WTC11 (cell line): ENCODE results near the gene CUTA. TPM values are rescaled to one million over a fixed set of nuclear protein-coding genes. Genes with fewer than 3 reads are reported as not detected.

Source experiments
- ELF4 ChIP-seq: sonication (generic); formaldehyde crosslinking; IDR thresholded peaks from 2 replicates; pipeline ENCODE4 v1.8.1; 2022; ENCODE audit warnings: low read depth, mild to moderate bottlenecking, moderate library complexity, missing genetic modification reagents
- FOXJ3 ChIP-seq: sonication (generic); formaldehyde crosslinking; IDR thresholded peaks from 2 replicates; pipeline ENCODE4 v1.9.0; 2021; ENCODE audit warnings: missing genetic modification reagents, mild to moderate bottlenecking, borderline replicate concordance
- JUN ChIP-seq: sonication (generic); formaldehyde crosslinking; IDR thresholded peaks from 2 replicates; pipeline ENCODE4 v1.8.0; 2023; ENCODE audit warnings: mild to moderate bottlenecking, missing genetic modification reagents
- NFE2L1 ChIP-seq: sonication (generic); formaldehyde crosslinking; IDR thresholded peaks from 2 replicates; pipeline ENCODE4 v1.8.1; 2023; ENCODE audit warnings: missing genetic modification reagents
- NR2C2 ChIP-seq: sonication (generic); formaldehyde crosslinking; IDR thresholded peaks from 2 replicates; pipeline ENCODE4 v1.8.0; 2022; ENCODE audit warnings: mild to moderate bottlenecking, missing genetic modification reagents
- PRRX2 ChIP-seq: fragments of 250-450 bp; sonication (Bioruptor Pico); IDR thresholded peaks from 2 replicates; pipeline ENCODE4 v1.8.0; 2021; ENCODE audit warnings: mild to moderate bottlenecking
- TCF7 ChIP-seq: sonication (generic); formaldehyde crosslinking; IDR thresholded peaks from 2 replicates; pipeline ENCODE4 v1.8.0; 2022; ENCODE audit warnings: mild to moderate bottlenecking, low read depth, missing genetic modification reagents, moderate library complexity
- TEAD1 ChIP-seq: sonication (generic); formaldehyde crosslinking; IDR thresholded peaks from 2 replicates; pipeline ENCODE4 v1.8.0; 2022; ENCODE audit warnings: mild to moderate bottlenecking, missing genetic modification reagents
- ZNF121 ChIP-seq: sonication (generic); formaldehyde crosslinking; IDR thresholded peaks from 2 replicates; pipeline ENCODE4 v1.8.0; 2023; ENCODE audit warnings: missing genetic modification reagents
- ZNF317 ChIP-seq: sonication (generic); formaldehyde crosslinking; IDR thresholded peaks from 2 replicates; pipeline ENCODE4 v1.8.1; 2023; ENCODE audit warnings: low read depth, mild to moderate bottlenecking, moderate library complexity, missing genetic modification reagents, borderline replicate concordance
- ZNF671 ChIP-seq: fragments of 250-450 bp; sonication (Bioruptor Pico); IDR thresholded peaks from 2 replicates; pipeline ENCODE4 v1.8.0; 2021; ENCODE audit warnings: mild to moderate bottlenecking
- total RNA-seq: library from RNA; stranded (reverse); gene quantifications from 3 replicates; pipeline ENCODE4 v1.2.3, GENCODE V29; 2021
- TF ChIP-seq, protein P1 (sequence below): sonication (generic); formaldehyde crosslinking; IDR thresholded peaks from 2 replicates; pipeline ENCODE4 v1.8.1; 2023; ENCODE audit warnings: mild to moderate bottlenecking, missing genetic modification reagents, moderate library complexity
- TF ChIP-seq, protein P2 (sequence below): sonication (generic); formaldehyde crosslinking; IDR thresholded peaks from 2 replicates; pipeline ENCODE4 v1.8.0; 2023; ENCODE audit warnings: missing genetic modification reagents, mild to moderate bottlenecking, borderline replicate concordance
- TF ChIP-seq, protein P3 (sequence below): sonication (generic); formaldehyde crosslinking; IDR thresholded peaks from 2 replicates; pipeline ENCODE4 v1.8.0; 2023; ENCODE audit warnings: mild to moderate bottlenecking, missing genetic modification reagents
- TF ChIP-seq, protein P4 (sequence below): fragments of 250-450 bp; sonication (Bioruptor Pico); IDR thresholded peaks from 2 replicates; pipeline ENCODE4 v1.9.0; 2021; ENCODE audit warnings: mild to moderate bottlenecking, borderline replicate concordance
- TF ChIP-seq, protein P5 (sequence below): fragments of 250-450 bp; sonication (Bioruptor Pico); IDR thresholded peaks from 2 replicates; pipeline ENCODE4 v1.9.0; 2021; ENCODE audit warnings: moderate library complexity, mild to moderate bottlenecking, inconsistent platforms, borderline replicate concordance
- TF ChIP-seq, protein P6 (sequence below): sonication (generic); formaldehyde crosslinking; IDR thresholded peaks from 2 replicates; pipeline ENCODE4 v1.8.0; 2022; ENCODE audit warnings: mild to moderate bottlenecking, missing genetic modification reagents
- TF ChIP-seq, protein P7 (sequence below): fragments of 250-450 bp; sonication (Bioruptor Pico); IDR thresholded peaks from 2 replicates; pipeline ENCODE4 v2.1.2; 2022; ENCODE audit warnings: mild to moderate bottlenecking, moderate library complexity
- TF ChIP-seq, protein P8 (sequence below): sonication (generic); formaldehyde crosslinking; IDR thresholded peaks from 2 replicates; pipeline ENCODE4 v1.8.0; 2022; ENCODE audit warnings: mild to moderate bottlenecking, missing genetic modification reagents
- TF ChIP-seq, protein P9 (sequence below): sonication (generic); formaldehyde crosslinking; conservative IDR thresholded peaks from 2 replicates; pipeline ENCODE4 v1.8.1; 2022; ENCODE audit warnings: mild to moderate bottlenecking, missing genetic modification reagents

CUTA gene
- total RNA-seq, 1 experiment from 2014 or later = 247 TPM

DNA sequence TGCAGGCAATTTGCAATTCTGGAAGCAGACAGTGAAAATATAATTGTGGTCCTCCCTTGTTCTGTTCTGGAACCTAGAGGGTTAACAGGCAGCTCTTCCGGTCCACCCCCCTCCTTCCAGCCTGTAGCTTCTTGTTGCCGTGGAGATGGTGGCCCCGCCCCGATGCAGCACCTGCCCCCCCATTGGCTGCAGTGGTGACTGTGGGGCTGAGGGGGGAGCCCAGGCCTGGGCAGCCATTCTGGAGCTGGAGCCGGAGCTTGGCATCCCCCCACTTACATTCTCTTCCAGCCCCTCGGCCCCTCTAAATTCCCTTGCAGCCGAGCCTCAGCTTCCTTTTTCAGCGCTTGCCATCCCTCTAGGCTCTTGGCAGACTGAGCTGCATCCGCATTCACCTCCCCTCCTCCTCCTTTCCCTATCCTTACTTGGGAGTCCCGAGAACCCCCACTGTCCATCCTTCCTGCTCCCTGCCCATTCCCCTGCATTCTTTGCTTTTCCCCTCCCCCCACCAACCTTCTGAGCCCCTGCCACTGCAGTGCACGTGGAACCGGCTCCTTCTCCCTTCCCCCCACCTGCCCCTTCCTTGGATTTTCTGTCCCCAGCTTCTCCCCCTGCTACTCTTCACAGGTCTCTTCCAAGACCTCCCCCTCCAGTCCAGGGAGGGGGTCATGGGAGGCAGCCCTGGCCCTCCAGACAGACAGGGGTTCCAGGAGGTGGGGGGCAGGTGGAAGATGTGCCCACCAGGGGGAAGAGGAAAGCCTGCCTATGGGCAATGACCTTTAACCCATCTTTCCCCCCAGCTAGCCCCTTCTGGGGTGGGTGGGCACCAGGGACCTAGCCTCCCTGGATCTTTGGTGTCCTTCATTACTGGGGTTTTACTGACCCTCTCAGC is 13.3 kb upstream of the CUTA start (continued):
- TF ChIP-seq PRRX2 (CRISPR knock-in tag) (no peak), TEAD1 (CRISPR knock-in tag) (peak; percentile 90; the same call in 1 of the 2 replicates), ELF4 (CRISPR knock-in tag) (no peak), ZNF121 (CRISPR knock-in tag) (no peak), JUN (CRISPR knock-in tag) (no peak), NR2C2 (no peak), TCF7 (CRISPR knock-in tag) (no peak), NFE2L1 (CRISPR knock-in tag) (no peak), FOXJ3 (no peak), ZNF317 (CRISPR knock-in tag) (no peak), ZNF671 (no peak)
- TF ChIP-seq, protein P1, sequence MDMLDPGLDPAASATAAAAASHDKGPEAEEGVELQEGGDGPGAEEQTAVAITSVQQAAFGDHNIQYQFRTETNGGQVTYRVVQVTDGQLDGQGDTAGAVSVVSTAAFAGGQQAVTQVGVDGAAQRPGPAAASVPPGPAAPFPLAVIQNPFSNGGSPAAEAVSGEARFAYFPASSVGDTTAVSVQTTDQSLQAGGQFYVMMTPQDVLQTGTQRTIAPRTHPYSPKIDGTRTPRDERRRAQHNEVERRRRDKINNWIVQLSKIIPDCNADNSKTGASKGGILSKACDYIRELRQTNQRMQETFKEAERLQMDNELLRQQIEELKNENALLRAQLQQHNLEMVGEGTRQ = peak; percentile 46; the same call in 1 of the 2 replicates
- TF ChIP-seq, protein P2, sequence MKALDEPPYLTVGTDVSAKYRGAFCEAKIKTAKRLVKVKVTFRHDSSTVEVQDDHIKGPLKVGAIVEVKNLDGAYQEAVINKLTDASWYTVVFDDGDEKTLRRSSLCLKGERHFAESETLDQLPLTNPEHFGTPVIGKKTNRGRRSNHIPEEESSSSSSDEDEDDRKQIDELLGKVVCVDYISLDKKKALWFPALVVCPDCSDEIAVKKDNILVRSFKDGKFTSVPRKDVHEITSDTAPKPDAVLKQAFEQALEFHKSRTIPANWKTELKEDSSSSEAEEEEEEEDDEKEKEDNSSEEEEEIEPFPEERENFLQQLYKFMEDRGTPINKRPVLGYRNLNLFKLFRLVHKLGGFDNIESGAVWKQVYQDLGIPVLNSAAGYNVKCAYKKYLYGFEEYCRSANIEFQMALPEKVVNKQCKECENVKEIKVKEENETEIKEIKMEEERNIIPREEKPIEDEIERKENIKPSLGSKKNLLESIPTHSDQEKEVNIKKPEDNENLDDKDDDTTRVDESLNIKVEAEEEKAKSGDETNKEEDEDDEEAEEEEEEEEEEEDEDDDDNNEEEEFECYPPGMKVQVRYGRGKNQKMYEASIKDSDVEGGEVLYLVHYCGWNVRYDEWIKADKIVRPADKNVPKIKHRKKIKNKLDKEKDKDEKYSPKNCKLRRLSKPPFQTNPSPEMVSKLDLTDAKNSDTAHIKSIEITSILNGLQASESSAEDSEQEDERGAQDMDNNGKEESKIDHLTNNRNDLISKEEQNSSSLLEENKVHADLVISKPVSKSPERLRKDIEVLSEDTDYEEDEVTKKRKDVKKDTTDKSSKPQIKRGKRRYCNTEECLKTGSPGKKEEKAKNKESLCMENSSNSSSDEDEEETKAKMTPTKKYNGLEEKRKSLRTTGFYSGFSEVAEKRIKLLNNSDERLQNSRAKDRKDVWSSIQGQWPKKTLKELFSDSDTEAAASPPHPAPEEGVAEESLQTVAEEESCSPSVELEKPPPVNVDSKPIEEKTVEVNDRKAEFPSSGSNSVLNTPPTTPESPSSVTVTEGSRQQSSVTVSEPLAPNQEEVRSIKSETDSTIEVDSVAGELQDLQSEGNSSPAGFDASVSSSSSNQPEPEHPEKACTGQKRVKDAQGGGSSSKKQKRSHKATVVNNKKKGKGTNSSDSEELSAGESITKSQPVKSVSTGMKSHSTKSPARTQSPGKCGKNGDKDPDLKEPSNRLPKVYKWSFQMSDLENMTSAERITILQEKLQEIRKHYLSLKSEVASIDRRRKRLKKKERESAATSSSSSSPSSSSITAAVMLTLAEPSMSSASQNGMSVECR (CRISPR knock-in tag) = no peak; the same call in 1 of the 2 replicates
- TF ChIP-seq, protein P3, sequence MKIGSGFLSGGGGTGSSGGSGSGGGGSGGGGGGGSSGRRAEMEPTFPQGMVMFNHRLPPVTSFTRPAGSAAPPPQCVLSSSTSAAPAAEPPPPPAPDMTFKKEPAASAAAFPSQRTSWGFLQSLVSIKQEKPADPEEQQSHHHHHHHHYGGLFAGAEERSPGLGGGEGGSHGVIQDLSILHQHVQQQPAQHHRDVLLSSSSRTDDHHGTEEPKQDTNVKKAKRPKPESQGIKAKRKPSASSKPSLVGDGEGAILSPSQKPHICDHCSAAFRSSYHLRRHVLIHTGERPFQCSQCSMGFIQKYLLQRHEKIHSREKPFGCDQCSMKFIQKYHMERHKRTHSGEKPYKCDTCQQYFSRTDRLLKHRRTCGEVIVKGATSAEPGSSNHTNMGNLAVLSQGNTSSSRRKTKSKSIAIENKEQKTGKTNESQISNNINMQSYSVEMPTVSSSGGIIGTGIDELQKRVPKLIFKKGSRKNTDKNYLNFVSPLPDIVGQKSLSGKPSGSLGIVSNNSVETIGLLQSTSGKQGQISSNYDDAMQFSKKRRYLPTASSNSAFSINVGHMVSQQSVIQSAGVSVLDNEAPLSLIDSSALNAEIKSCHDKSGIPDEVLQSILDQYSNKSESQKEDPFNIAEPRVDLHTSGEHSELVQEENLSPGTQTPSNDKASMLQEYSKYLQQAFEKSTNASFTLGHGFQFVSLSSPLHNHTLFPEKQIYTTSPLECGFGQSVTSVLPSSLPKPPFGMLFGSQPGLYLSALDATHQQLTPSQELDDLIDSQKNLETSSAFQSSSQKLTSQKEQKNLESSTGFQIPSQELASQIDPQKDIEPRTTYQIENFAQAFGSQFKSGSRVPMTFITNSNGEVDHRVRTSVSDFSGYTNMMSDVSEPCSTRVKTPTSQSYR (CRISPR knock-in tag) = peak; percentile 88
- TF ChIP-seq, protein P4, sequence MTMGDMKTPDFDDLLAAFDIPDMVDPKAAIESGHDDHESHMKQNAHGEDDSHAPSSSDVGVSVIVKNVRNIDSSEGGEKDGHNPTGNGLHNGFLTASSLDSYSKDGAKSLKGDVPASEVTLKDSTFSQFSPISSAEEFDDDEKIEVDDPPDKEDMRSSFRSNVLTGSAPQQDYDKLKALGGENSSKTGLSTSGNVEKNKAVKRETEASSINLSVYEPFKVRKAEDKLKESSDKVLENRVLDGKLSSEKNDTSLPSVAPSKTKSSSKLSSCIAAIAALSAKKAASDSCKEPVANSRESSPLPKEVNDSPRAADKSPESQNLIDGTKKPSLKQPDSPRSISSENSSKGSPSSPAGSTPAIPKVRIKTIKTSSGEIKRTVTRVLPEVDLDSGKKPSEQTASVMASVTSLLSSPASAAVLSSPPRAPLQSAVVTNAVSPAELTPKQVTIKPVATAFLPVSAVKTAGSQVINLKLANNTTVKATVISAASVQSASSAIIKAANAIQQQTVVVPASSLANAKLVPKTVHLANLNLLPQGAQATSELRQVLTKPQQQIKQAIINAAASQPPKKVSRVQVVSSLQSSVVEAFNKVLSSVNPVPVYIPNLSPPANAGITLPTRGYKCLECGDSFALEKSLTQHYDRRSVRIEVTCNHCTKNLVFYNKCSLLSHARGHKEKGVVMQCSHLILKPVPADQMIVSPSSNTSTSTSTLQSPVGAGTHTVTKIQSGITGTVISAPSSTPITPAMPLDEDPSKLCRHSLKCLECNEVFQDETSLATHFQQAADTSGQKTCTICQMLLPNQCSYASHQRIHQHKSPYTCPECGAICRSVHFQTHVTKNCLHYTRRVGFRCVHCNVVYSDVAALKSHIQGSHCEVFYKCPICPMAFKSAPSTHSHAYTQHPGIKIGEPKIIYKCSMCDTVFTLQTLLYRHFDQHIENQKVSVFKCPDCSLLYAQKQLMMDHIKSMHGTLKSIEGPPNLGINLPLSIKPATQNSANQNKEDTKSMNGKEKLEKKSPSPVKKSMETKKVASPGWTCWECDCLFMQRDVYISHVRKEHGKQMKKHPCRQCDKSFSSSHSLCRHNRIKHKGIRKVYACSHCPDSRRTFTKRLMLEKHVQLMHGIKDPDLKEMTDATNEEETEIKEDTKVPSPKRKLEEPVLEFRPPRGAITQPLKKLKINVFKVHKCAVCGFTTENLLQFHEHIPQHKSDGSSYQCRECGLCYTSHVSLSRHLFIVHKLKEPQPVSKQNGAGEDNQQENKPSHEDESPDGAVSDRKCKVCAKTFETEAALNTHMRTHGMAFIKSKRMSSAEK (CRISPR knock-in tag) = no peak
- TF ChIP-seq, protein P5, sequence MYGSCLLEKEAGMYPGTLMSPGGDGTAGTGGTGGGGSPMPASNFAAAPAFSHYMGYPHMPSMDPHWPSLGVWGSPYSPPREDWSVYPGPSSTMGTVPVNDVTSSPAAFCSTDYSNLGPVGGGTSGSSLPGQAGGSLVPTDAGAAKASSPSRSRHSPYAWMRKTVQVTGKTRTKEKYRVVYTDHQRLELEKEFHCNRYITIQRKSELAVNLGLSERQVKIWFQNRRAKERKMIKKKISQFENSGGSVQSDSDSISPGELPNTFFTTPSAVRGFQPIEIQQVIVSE (CRISPR knock-in tag) = no peak
- TF ChIP-seq, protein P6, sequence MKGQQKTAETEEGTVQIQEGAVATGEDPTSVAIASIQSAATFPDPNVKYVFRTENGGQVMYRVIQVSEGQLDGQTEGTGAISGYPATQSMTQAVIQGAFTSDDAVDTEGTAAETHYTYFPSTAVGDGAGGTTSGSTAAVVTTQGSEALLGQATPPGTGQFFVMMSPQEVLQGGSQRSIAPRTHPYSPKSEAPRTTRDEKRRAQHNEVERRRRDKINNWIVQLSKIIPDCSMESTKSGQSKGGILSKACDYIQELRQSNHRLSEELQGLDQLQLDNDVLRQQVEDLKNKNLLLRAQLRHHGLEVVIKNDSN = no peak
- TF ChIP-seq, protein P7, sequence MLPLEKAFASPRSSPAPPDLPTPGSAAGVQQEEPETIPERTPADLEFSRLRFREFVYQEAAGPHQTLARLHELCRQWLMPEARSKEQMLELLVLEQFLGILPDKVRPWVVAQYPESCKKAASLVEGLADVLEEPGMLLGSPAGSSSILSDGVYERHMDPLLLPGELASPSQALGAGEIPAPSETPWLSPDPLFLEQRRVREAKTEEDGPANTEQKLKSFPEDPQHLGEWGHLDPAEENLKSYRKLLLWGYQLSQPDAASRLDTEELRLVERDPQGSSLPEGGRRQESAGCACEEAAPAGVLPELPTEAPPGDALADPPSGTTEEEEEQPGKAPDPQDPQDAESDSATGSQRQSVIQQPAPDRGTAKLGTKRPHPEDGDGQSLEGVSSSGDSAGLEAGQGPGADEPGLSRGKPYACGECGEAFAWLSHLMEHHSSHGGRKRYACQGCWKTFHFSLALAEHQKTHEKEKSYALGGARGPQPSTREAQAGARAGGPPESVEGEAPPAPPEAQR (CRISPR knock-in tag) = no peak
- TF ChIP-seq, protein P8, sequence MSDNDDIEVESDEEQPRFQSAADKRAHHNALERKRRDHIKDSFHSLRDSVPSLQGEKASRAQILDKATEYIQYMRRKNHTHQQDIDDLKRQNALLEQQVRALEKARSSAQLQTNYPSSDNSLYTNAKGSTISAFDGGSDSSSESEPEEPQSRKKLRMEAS (CRISPR knock-in tag) = peak; percentile 78; the same call in 1 of the 2 replicates
- TF ChIP-seq, protein P9, sequence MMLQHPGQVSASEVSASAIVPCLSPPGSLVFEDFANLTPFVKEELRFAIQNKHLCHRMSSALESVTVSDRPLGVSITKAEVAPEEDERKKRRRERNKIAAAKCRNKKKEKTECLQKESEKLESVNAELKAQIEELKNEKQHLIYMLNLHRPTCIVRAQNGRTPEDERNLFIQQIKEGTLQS = no peak
